Right atrium auricular region (tissue), 2 donors: ENCODE results near the gene SPATA31C1. TPM values are rescaled to one million over a fixed set of nuclear protein-coding genes. Genes with fewer than 3 reads are reported as not detected.

Source experiments
- DNase-seq: peaks from one replicate; pipeline ENCODE4 v3.0.0-alpha.2; 2019; ENCODE audit warnings: low spot score
- H3K27ac ChIP-seq, 2 donors: fragments of 200-600 bp; sonication (generic); 1 replicate in 1 of 2; 2 replicates in 1 of 2; pipeline ENCODE4 v1.5.1; 2016 to 2019
- H3K27me3 ChIP-seq, 2 donors: fragments of 200-600 bp; sonication (generic); one replicate each; pipeline versions ENCODE4 v1.5.1 to v1.6.0; 2017 to 2019
- H3K36me3 ChIP-seq: fragments of 200-600 bp; sonication (generic); one replicate; pipeline ENCODE4 v1.5.1; 2016
- H3K4me1 ChIP-seq, 2 donors: fragments of 200-600 bp; sonication (generic); one replicate each; pipeline versions ENCODE4 v1.5.1 to v1.6.0; 2017 to 2019
- H3K4me3 ChIP-seq, 2 donors: fragments of 200-600 bp; sonication (generic); 1 replicate in 1 of 2; 2 replicates in 1 of 2; pipeline ENCODE4 v1.5.1; 2017 to 2019; ENCODE audit warnings: mild to moderate bottlenecking in 1 of 2, moderate library complexity in 1 of 2
- H3K9me3 ChIP-seq, 2 donors: fragments of 200-600 bp; sonication (generic); one replicate each; pipeline ENCODE4 v1.5.1; 2019
- CTCF ChIP-seq, 2 donors: fragments of 200-600 bp; sonication (generic); IDR thresholded peaks; one replicate each; pipeline ENCODE4 v1.5.1; 2019; ENCODE audit warnings: antibody characterized with exemption in 2 of 2
- total RNA-seq, 2 donors: library from RNA; depleted of rRNA; stranded (reverse); fragments of >200 nt; gene quantifications; one replicate each; pipeline ENCODE4 v1.1.0, GENCODE V29; 2016

SPATA31C1 gene
- total RNA-seq, 2 donors from 2014 or later: not detected

- Histone ChIP-seq H3K4me1 (no peaks in the 10 kb centered on the region), H3K27me3 (no peaks in the 10 kb centered on the region), H3K27ac (no peak overlapping the region), H3K9me3 (no peaks in the 10 kb centered on the region), H3K36me3 (no peaks in the 10 kb centered on the region), H3K4me3 (no peak overlapping the region)
- no peak for TF ChIP-seq CTCF (IDR thresholded peaks at IDR 0.05)
- no peak for DNase-seq
Measured at GRCh38 chr9:87884578-87885459, 32.9 kb upstream of the SPATA31C1 start.

GRCh38 chr9:87885484-87886189 lies 32.1 kb upstream of the SPATA31C1 start:
- no peak overlapping the region for H3K27ac ChIP-seq
- no peak for DNase-seq
- no peaks in the 10 kb centered on the region for H3K27me3 ChIP-seq
- no peaks in the 10 kb centered on the region for H3K9me3 ChIP-seq
- H3K36me3 ChIP-seq: no peaks in the 10 kb centered on the region
- H3K4me1 ChIP-seq: no peaks in the 10 kb centered on the region
- TF ChIP-seq CTCF (IDR thresholded peaks at IDR 0.05): no peak
- H3K4me3 ChIP-seq: no peak overlapping the region

GRCh38 chr9:87886210-87886932 lies 31.4 kb upstream of the SPATA31C1 start:
- no peaks in the 10 kb centered on the region for H3K36me3 ChIP-seq
- H3K4me1 ChIP-seq: no peaks in the 10 kb centered on the region
- H3K27ac ChIP-seq: no peak overlapping the region
- H3K4me3 ChIP-seq: no peak overlapping the region
- no peaks in the 10 kb centered on the region for H3K27me3 ChIP-seq
- DNase-seq: no peak
- TF ChIP-seq CTCF (IDR thresholded peaks at IDR 0.05): no peak
- no peaks in the 10 kb centered on the region for H3K9me3 ChIP-seq

- no peak overlapping the region for H3K4me3 ChIP-seq
- no peaks in the 10 kb centered on the region for H3K36me3 ChIP-seq
- no peaks in the 10 kb centered on the region for H3K27me3 ChIP-seq
- no peak for TF ChIP-seq CTCF (IDR thresholded peaks at IDR 0.05)
- no peaks in the 10 kb centered on the region for H3K9me3 ChIP-seq
- H3K4me1 ChIP-seq: no peaks in the 10 kb centered on the region
- no peak overlapping the region for H3K27ac ChIP-seq
- no peak for DNase-seq
Measured at GRCh38 chr9:87886933-87887505, 30.7 kb upstream of the SPATA31C1 start.

- no peaks in the 10 kb centered on the region for H3K36me3 ChIP-seq
- no peak for DNase-seq
- H3K9me3 ChIP-seq: no peaks in the 10 kb centered on the region
- H3K4me3 ChIP-seq: no peak overlapping the region
- TF ChIP-seq CTCF (IDR thresholded peaks at IDR 0.05): no peak
- no peaks in the 10 kb centered on the region for H3K4me1 ChIP-seq
- no peak overlapping the region for H3K27ac ChIP-seq
- H3K27me3 ChIP-seq: no peaks in the 10 kb centered on the region
Measured at GRCh38 chr9:87887661-87888480, 29.9 kb upstream of the SPATA31C1 start.
